IMR-90 (cell line): Measurements from ENCODE around the gene ATP12A. TPM values are rescaled to one million over a fixed set of nuclear protein-coding genes. Genes with fewer than 3 reads are reported as not detected.
A peak's percentile ranks its signal among the peaks of the same experiment; 100 is the strongest.

Source experiments
- ATAC-seq: fragments of 200-7000 bp; cut with Tn5 transposase; 2 replicates; pipeline ENCODE4 v1.9.1; 2020; ENCODE audit warnings: low read depth, mild to moderate bottlenecking, moderate library complexity
- BruUV-seq: library from RNA; stranded (reverse); fragments of 400-500 nt; replicated peaks from 2 replicates; lab custom pipeline; 2021; lab: Mats Ljungman, UMichigan
- CTCF ChIA-PET: fragments of 300-600 bp; formaldehyde crosslinking; extraction: SDS; loops from one replicate; lab custom pipeline; 2021; ENCODE audit warnings: antibody characterized with exemption; lab: Yijun Ruan, JAX
- POLR2A ChIA-PET: fragments of 300-600 bp; sonication (Branson Sonifier 250); formaldehyde crosslinking; loops from one replicate; lab custom pipeline; 2022; ENCODE audit warnings: antibody characterized with exemption; ENCODE audit not compliant: unreplicated experiment; lab: Charles Lee
- DNase-seq: peaks from one replicate; pipeline ENCODE4 v3.0.0; 2013
- H2AFZ ChIP-seq: replicated peaks from 2 replicates; pipeline ENCODE3; 2013; ENCODE audit warnings: low read length, mild to moderate bottlenecking; ENCODE audit not compliant: poor library complexity
- H2AK5ac ChIP-seq: 2 replicates; pipeline ENCODE4 v1.6.1; 2013; ENCODE audit warnings: low read depth, low read length, inconsistent platforms
- H2AK9ac ChIP-seq: replicated peaks from 2 replicates; pipeline ENCODE3; 2013; ENCODE audit warnings: mild to moderate bottlenecking, low read depth, low read length, moderate library complexity; ENCODE audit not compliant: poor library complexity
- H2BK120ac ChIP-seq: 2 replicates; pipeline ENCODE4 v1.6.1; 2013; ENCODE audit warnings: low read depth, low read length, inconsistent platforms
- H2BK15ac ChIP-seq: 3 replicates; pipeline ENCODE4 v1.6.1; 2013; ENCODE audit warnings: low read depth, low read length, inconsistent platforms
- H2BK20ac ChIP-seq: 2 replicates; pipeline ENCODE4 v1.6.1; 2013; ENCODE audit warnings: low read depth, mild to moderate bottlenecking, inconsistent platforms, low read length, moderate library complexity
- H2BK5ac ChIP-seq: 2 replicates; pipeline ENCODE4 v1.6.1; 2013; ENCODE audit warnings: mild to moderate bottlenecking, low read depth, low read length, inconsistent platforms; ENCODE audit not compliant: poor library complexity, severe bottlenecking
- H3K14ac ChIP-seq: replicated peaks from 2 replicates; pipeline ENCODE4 v1.6.1; 2013; ENCODE audit warnings: low read depth, low read length, inconsistent platforms
- H3K18ac ChIP-seq: 2 replicates; pipeline ENCODE4 v1.6.1; 2013; ENCODE audit warnings: low read depth, low read length, control low read depth
- H3K23ac ChIP-seq: 2 replicates; pipeline ENCODE4 v1.6.1; 2013; ENCODE audit warnings: low read depth, low read length, inconsistent platforms
- H3K27ac ChIP-seq: 2 replicates; pipeline ENCODE4 v1.5.1; 2013; ENCODE audit warnings: mild to moderate bottlenecking, control low read depth, low read length; ENCODE audit not compliant: insufficient read depth
- H3K27me3 ChIP-seq: 2 replicates; pipeline ENCODE4 v1.6.1; 2013; ENCODE audit warnings: low read length; ENCODE audit not compliant: control insufficient read depth, insufficient read depth
- H3K36me3 ChIP-seq: 2 replicates; pipeline ENCODE4 v1.6.1; 2013; ENCODE audit warnings: low read length, mixed read lengths; ENCODE audit not compliant: control insufficient read depth, insufficient read depth
- H3K4ac ChIP-seq: 2 replicates; pipeline ENCODE4 v1.6.1; 2013; ENCODE audit warnings: low read depth, low read length, inconsistent platforms
- H3K4me1 ChIP-seq: 2 replicates; pipeline ENCODE4 v1.6.1; 2013; ENCODE audit warnings: low read length, mixed read lengths; ENCODE audit not compliant: control insufficient read depth, insufficient read depth
- H3K4me2 ChIP-seq: 2 replicates; pipeline ENCODE4 v1.6.1; 2013; ENCODE audit warnings: low read depth, mild to moderate bottlenecking, control low read depth, low read length, moderate library complexity
- H3K4me3 ChIP-seq: 2 replicates; pipeline ENCODE4 v1.5.1; 2013; ENCODE audit warnings: low read depth, mild to moderate bottlenecking, control low read depth, low read length, moderate library complexity; ENCODE audit not compliant: insufficient read depth
- H3K56ac ChIP-seq: 2 replicates; pipeline ENCODE4 v1.6.1; 2013; ENCODE audit warnings: low read length, inconsistent platforms; ENCODE audit not compliant: insufficient read depth; ENCODE audit errors: extremely low read depth
- H3K79me1 ChIP-seq, 2 experiments: 2 replicates each; pipeline ENCODE4 v1.6.1; 2013; ENCODE audit warnings: low read length in 2 of 2, inconsistent platforms in 1 of 2, low read depth in 1 of 2
- H3K9ac ChIP-seq: 2 replicates; pipeline ENCODE4 v1.6.1; 2013; ENCODE audit warnings: low read depth, low read length, control low read depth
- H3K9me1 ChIP-seq: 2 replicates; pipeline ENCODE4 v1.6.1; 2013; ENCODE audit warnings: low read length, inconsistent platforms; ENCODE audit not compliant: insufficient read depth
- H3K9me3 ChIP-seq: 2 replicates; pipeline ENCODE4 v1.6.1; 2013; ENCODE audit warnings: low read length; ENCODE audit not compliant: control insufficient read depth, insufficient read depth
- H4K20me1 ChIP-seq: 2 replicates; pipeline ENCODE4 v1.6.1; 2013; ENCODE audit warnings: low read length, inconsistent platforms; ENCODE audit not compliant: insufficient read depth
- H4K5ac ChIP-seq: 2 replicates; pipeline ENCODE4 v1.6.1; 2013; ENCODE audit warnings: mild to moderate bottlenecking, low read depth, low read length, control low read depth
- H4K8ac ChIP-seq, 2 experiments: 2 replicates each; pipeline ENCODE4 v1.6.1; 2013; ENCODE audit warnings: low read depth in 2 of 2, low read length in 2 of 2, control low read depth in 1 of 2, inconsistent platforms in 1 of 2
- H4K91ac ChIP-seq: 2 replicates; pipeline ENCODE4 v1.6.1; 2013; ENCODE audit warnings: low read depth, low read length, inconsistent platforms; ENCODE audit not compliant: insufficient read depth
- BHLHE40 ChIP-seq: fragments of 150-350 bp; IDR thresholded peaks from 2 replicates; pipeline ENCODE4 v1.6.1; 2016; ENCODE audit warnings: mild to moderate bottlenecking, low read depth, low read length
- CEBPB ChIP-seq: IDR thresholded peaks from 2 replicates; pipeline ENCODE4 v1.6.1; 2012; ENCODE audit warnings: low read depth, low read length, improper control_type of control experiment
- FOS ChIP-seq: fragments of 150-350 bp; IDR thresholded peaks from 2 replicates; pipeline ENCODE4 v1.6.1; 2016; ENCODE audit warnings: low read depth, low read length
- WGBS, 2 experiments: methylation state at CpG; one replicate each; pipeline versions ENCODE4 v1.1.5 to v1.1.7; 2013; ENCODE audit warnings: missing lambda C conversion rate in 2 of 2; ENCODE audit not compliant: insufficient read length in 1 of 2; ENCODE audit errors: extremely low coverage in 2 of 2; 5-methylcytosine and 5-hydroxymethylcytosine counted together
- dilution Hi-C: fragments of 300-500 bp; cut with HindIII; formaldehyde crosslinking; loops from one replicate; pipeline ENCODE4 v1.14.3; 2018; ENCODE audit warnings: low sequenced_read_pairs; ENCODE audit not compliant: unreplicated experiment
- in situ Hi-C: fragments of 300-500 bp; cut with MboI; formaldehyde crosslinking; loops from 3 replicates; pipeline ENCODE4 v1.14.3; 2019; ENCODE audit warnings: low sequenced_read_pairs, inconsistent platforms, mixed read lengths
- intact Hi-C: fragments of 100-400 bp; cut with micrococcal nuclease; formaldehyde crosslinking; loops from 2 replicates; pipeline ENCODE4 v1.10.0; 2022
- polyA plus RNA-seq, 3 experiments: library from polyadenylated mRNA; depleted of rRNA; stranded (reverse); fragments of >200 nt; gene quantifications; 2 replicates each; pipeline ENCODE4 v1.2.3, GENCODE V29; 2012; ENCODE audit warnings: low replicate concordance in 1 of 3
- total RNA-seq: library from RNA; depleted of rRNA; stranded (reverse); fragments of >200 nt; gene quantifications from 2 replicates; pipeline ENCODE4 v1.2.3, GENCODE V29; 2012
- TF ChIP-seq, protein P1 (sequence below): fragments of 150-350 bp; IDR thresholded peaks from 2 replicates; pipeline ENCODE4 v1.6.1; 2016; ENCODE audit warnings: low read depth, mild to moderate bottlenecking, low read length, moderate library complexity, borderline replicate concordance
- TF ChIP-seq, protein P2 (sequence below): conservative IDR thresholded peaks from 2 replicates; pipeline ENCODE4 v1.5.1; 2012; ENCODE audit warnings: mild to moderate bottlenecking, low read depth, low read length, improper control_type of control experiment
- TF ChIP-seq, protein P3 (sequence below): fragments of 150-350 bp; IDR thresholded peaks from 2 replicates; pipeline ENCODE4 v1.6.1; 2017; ENCODE audit warnings: mild to moderate bottlenecking, antibody characterized with exemption, low read length, low read depth

The ATP12A gene
- total and polyA plus RNA-seq, 2 of the 4 experiments (the other 2 are of a cell fraction) = not detected

- no peak overlapping the region for H4K8ac ChIP-seq
- no peak overlapping the region for H4K5ac ChIP-seq
- POLR2A ChIA-PET = no interaction called here
- H3K4me3 ChIP-seq = no peak overlapping the region
- no peaks in the 10 kb centered on the region for H4K20me1 ChIP-seq
- H2BK120ac ChIP-seq = no peak overlapping the region
- H3K9ac ChIP-seq = no peak overlapping the region
- no peak overlapping the region for H2AFZ ChIP-seq
- H3K79me1 ChIP-seq = no peaks in the 10 kb centered on the region
- no peak overlapping the region for H3K56ac ChIP-seq
- no peak overlapping the region for H4K91ac ChIP-seq
- no peaks in the 10 kb centered on the region for H3K4me1 ChIP-seq
- WGBS, 2 experiments = 25% methylated on average over 3 of the region's 4 CpGs; no CpG with 5 or more reads in 1 of the 2 experiments
- no peak overlapping the region for H2BK5ac ChIP-seq
- H2BK20ac ChIP-seq = no peak overlapping the region
- in situ Hi-C loops = no loop called here
- ATAC-seq = no peak
- H3K9me3 ChIP-seq = no peaks in the 10 kb centered on the region
- H3K36me3 ChIP-seq = no peaks in the 10 kb centered on the region
- H3K4ac ChIP-seq = no peak overlapping the region
- no peak overlapping the region for H3K14ac ChIP-seq
- no peak overlapping the region for H3K4me2 ChIP-seq
- no peak overlapping the region for H3K18ac ChIP-seq
- intact Hi-C loops = no loop called here
- DNase-seq = no peak
- H3K27me3 ChIP-seq = peaks cover 4% of the 10 kb centered on the region; the same call in 1 of the 2 replicates
- H3K23ac ChIP-seq = no peak overlapping the region
- no peak overlapping the region for H3K27ac ChIP-seq
- H2AK5ac ChIP-seq = no peak overlapping the region
- dilution Hi-C loops = no loop called here
- BruUV-seq = no TSS peak
- no peaks in the 10 kb centered on the region for H3K9me1 ChIP-seq
- H2BK15ac ChIP-seq = no peak overlapping the region
- no peak for TF ChIP-seq FOS
- TF ChIP-seq, protein P1, sequence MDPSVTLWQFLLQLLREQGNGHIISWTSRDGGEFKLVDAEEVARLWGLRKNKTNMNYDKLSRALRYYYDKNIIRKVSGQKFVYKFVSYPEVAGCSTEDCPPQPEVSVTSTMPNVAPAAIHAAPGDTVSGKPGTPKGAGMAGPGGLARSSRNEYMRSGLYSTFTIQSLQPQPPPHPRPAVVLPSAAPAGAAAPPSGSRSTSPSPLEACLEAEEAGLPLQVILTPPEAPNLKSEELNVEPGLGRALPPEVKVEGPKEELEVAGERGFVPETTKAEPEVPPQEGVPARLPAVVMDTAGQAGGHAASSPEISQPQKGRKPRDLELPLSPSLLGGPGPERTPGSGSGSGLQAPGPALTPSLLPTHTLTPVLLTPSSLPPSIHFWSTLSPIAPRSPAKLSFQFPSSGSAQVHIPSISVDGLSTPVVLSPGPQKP = no peak
- peak; percentile 53 for TF ChIP-seq CEBPB
- TF ChIP-seq, protein P2, sequence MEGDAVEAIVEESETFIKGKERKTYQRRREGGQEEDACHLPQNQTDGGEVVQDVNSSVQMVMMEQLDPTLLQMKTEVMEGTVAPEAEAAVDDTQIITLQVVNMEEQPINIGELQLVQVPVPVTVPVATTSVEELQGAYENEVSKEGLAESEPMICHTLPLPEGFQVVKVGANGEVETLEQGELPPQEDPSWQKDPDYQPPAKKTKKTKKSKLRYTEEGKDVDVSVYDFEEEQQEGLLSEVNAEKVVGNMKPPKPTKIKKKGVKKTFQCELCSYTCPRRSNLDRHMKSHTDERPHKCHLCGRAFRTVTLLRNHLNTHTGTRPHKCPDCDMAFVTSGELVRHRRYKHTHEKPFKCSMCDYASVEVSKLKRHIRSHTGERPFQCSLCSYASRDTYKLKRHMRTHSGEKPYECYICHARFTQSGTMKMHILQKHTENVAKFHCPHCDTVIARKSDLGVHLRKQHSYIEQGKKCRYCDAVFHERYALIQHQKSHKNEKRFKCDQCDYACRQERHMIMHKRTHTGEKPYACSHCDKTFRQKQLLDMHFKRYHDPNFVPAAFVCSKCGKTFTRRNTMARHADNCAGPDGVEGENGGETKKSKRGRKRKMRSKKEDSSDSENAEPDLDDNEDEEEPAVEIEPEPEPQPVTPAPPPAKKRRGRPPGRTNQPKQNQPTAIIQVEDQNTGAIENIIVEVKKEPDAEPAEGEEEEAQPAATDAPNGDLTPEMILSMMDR = no peak
- TF ChIP-seq, protein P3, sequence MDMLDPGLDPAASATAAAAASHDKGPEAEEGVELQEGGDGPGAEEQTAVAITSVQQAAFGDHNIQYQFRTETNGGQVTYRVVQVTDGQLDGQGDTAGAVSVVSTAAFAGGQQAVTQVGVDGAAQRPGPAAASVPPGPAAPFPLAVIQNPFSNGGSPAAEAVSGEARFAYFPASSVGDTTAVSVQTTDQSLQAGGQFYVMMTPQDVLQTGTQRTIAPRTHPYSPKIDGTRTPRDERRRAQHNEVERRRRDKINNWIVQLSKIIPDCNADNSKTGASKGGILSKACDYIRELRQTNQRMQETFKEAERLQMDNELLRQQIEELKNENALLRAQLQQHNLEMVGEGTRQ = no peak
- TF ChIP-seq BHLHE40 = no peak
- CTCF ChIA-PET = no interaction called here
- no peak overlapping the region for H2AK9ac ChIP-seq
These were observed 37.0 kb downstream of the ATP12A start for GRCh38 chr13:24717217-24717616.
